Measurements from ENCODE around the gene SLC35F6.

The SLC35F6 gene

GRCh38 chr2:26720322-26721114, 43.6 kb upstream of the SLC35F6 start:
- Histone ChIP-seq H3K9me3 (ENCODE audit: insufficient read depth, low read length) (no peaks in the 10 kb centered on the region), H3K36me3 (ENCODE audit: insufficient read depth, insufficient read length, low read length) (no peaks in the 10 kb centered on the region), H3K27me3 (ENCODE audit: insufficient read depth, insufficient read length) (no peaks in the 10 kb centered on the region), H3K4me1 (ENCODE audit: insufficient read depth, insufficient read length) (peaks cover 12% of the 10 kb centered on the region), H3K4me3 (ENCODE audit: insufficient read length, low read depth) (no peak overlapping the region), H3K9ac (ENCODE audit: insufficient read length, low read depth) (no peak overlapping the region)
- no peak for DNase-seq (ENCODE audit: low read depth, low spot score)
- no peak for TF ChIP-seq SUZ12 (IDR thresholded peaks at IDR 0.05; ENCODE audit: extremely low read depth, insufficient read depth, insufficient read length)
- TF ChIP-seq ZNF274 (IDR thresholded peaks at IDR 0.05; ENCODE audit: low read depth, low read length), result no peak
- no peak for TF ChIP-seq YY1 (IDR thresholded peaks at IDR 0.05; ENCODE audit: insufficient read depth, insufficient read length)

GRCh38 chr2:26721115-26722032, 42.7 kb upstream of the SLC35F6 start:
- H3K9me3 ChIP-seq (ENCODE audit: insufficient read depth, low read length), result no peaks in the 10 kb centered on the region
- H3K9ac ChIP-seq (ENCODE audit: insufficient read length, low read depth), result no peak overlapping the region
- H3K36me3 ChIP-seq (ENCODE audit: insufficient read depth, insufficient read length, low read length), result no peaks in the 10 kb centered on the region
- TF ChIP-seq YY1 (IDR thresholded peaks at IDR 0.05; ENCODE audit: insufficient read depth, insufficient read length), result no peak
- TF ChIP-seq ZNF274 (IDR thresholded peaks at IDR 0.05; ENCODE audit: low read depth, low read length), result no peak
- no peak for TF ChIP-seq SUZ12 (IDR thresholded peaks at IDR 0.05; ENCODE audit: extremely low read depth, insufficient read depth, insufficient read length)
- no peaks in the 10 kb centered on the region for H3K27me3 ChIP-seq (ENCODE audit: insufficient read depth, insufficient read length)
- H3K4me3 ChIP-seq (ENCODE audit: insufficient read length, low read depth), result no peak overlapping the region
- DNase-seq (ENCODE audit: low read depth, low spot score), result peak; percentile 32
- peaks cover 12% of the 10 kb centered on the region for H3K4me1 ChIP-seq (ENCODE audit: insufficient read depth, insufficient read length)

- TF ChIP-seq YY1 (IDR thresholded peaks at IDR 0.05; ENCODE audit: insufficient read depth, insufficient read length) (no peak), SUZ12 (IDR thresholded peaks at IDR 0.05; ENCODE audit: extremely low read depth, insufficient read depth, insufficient read length) (no peak), ZNF274 (IDR thresholded peaks at IDR 0.05; ENCODE audit: low read depth, low read length) (no peak)
- Histone ChIP-seq H3K9ac (ENCODE audit: insufficient read length, low read depth) (no peak overlapping the region), H3K27me3 (ENCODE audit: insufficient read depth, insufficient read length) (no peaks in the 10 kb centered on the region), H3K4me3 (ENCODE audit: insufficient read length, low read depth) (no peak overlapping the region), H3K4me1 (ENCODE audit: insufficient read depth, insufficient read length) (peaks cover 12% of the 10 kb centered on the region), H3K9me3 (ENCODE audit: insufficient read depth, low read length) (no peaks in the 10 kb centered on the region), H3K36me3 (ENCODE audit: insufficient read depth, insufficient read length, low read length) (no peaks in the 10 kb centered on the region)
- no peak for DNase-seq (ENCODE audit: low read depth, low spot score)
Observed at GRCh38 chr2:26722328-26722727, 41.8 kb upstream of the SLC35F6 start.

- TF ChIP-seq SUZ12 (IDR thresholded peaks at IDR 0.05; ENCODE audit: extremely low read depth, insufficient read depth, insufficient read length) (no peak), YY1 (IDR thresholded peaks at IDR 0.05; ENCODE audit: insufficient read depth, insufficient read length) (no peak), ZNF274 (IDR thresholded peaks at IDR 0.05; ENCODE audit: low read depth, low read length) (no peak)
- H3K36me3 ChIP-seq (ENCODE audit: insufficient read depth, insufficient read length, low read length), result no peaks in the 10 kb centered on the region
- no peak overlapping the region for H3K4me3 ChIP-seq (ENCODE audit: insufficient read length, low read depth)
- no peak overlapping the region for H3K9ac ChIP-seq (ENCODE audit: insufficient read length, low read depth)
- H3K27me3 ChIP-seq (ENCODE audit: insufficient read depth, insufficient read length), result no peaks in the 10 kb centered on the region
- H3K9me3 ChIP-seq (ENCODE audit: insufficient read depth, low read length), result no peaks in the 10 kb centered on the region
- DNase-seq (ENCODE audit: low read depth, low spot score), result no peak
- peaks cover 12% of the 10 kb centered on the region for H3K4me1 ChIP-seq (ENCODE audit: insufficient read depth, insufficient read length)
Observed at GRCh38 chr2:26722911-26723310, 41.2 kb upstream of the SLC35F6 start.

- Histone ChIP-seq H3K4me3 (ENCODE audit: insufficient read length, low read depth) (no peak overlapping the region), H3K36me3 (ENCODE audit: insufficient read depth, insufficient read length, low read length) (no peaks in the 10 kb centered on the region), H3K4me1 (ENCODE audit: insufficient read depth, insufficient read length) (peaks cover 14% of the 10 kb centered on the region), H3K9ac (ENCODE audit: insufficient read length, low read depth) (no peak overlapping the region), H3K9me3 (ENCODE audit: insufficient read depth, low read length) (no peaks in the 10 kb centered on the region), H3K27me3 (ENCODE audit: insufficient read depth, insufficient read length) (no peaks in the 10 kb centered on the region)
- TF ChIP-seq YY1 (IDR thresholded peaks at IDR 0.05; ENCODE audit: insufficient read depth, insufficient read length) (no peak), SUZ12 (IDR thresholded peaks at IDR 0.05; ENCODE audit: extremely low read depth, insufficient read depth, insufficient read length) (no peak), ZNF274 (IDR thresholded peaks at IDR 0.05; ENCODE audit: low read depth, low read length) (no peak)
- DNase-seq (ENCODE audit: low read depth, low spot score), result no peak
Observed at GRCh38 chr2:26723475-26723874, 40.6 kb upstream of the SLC35F6 start.

GRCh38 chr2:26723991-26724750, 39.9 kb upstream of the SLC35F6 start:
- no peak overlapping the region for H3K9ac ChIP-seq (ENCODE audit: insufficient read length, low read depth)
- DNase-seq (ENCODE audit: low read depth, low spot score), result no peak

More at GRCh38 chr2:26723991-26724750, 39.9 kb upstream of the SLC35F6 start:
- Histone ChIP-seq H3K4me1 (ENCODE audit: insufficient read depth, insufficient read length) (peaks cover 14% of the 10 kb centered on the region), H3K27me3 (ENCODE audit: insufficient read depth, insufficient read length) (no peaks in the 10 kb centered on the region), H3K4me3 (ENCODE audit: insufficient read length, low read depth) (no peak overlapping the region), H3K36me3 (ENCODE audit: insufficient read depth, insufficient read length, low read length) (no peaks in the 10 kb centered on the region), H3K9me3 (ENCODE audit: insufficient read depth, low read length) (no peaks in the 10 kb centered on the region)
- no peak for TF ChIP-seq ZNF274 (IDR thresholded peaks at IDR 0.05; ENCODE audit: low read depth, low read length)
